Measurements from ENCODE around the gene TMEM170A.

Gene TMEM170A

DNA sequence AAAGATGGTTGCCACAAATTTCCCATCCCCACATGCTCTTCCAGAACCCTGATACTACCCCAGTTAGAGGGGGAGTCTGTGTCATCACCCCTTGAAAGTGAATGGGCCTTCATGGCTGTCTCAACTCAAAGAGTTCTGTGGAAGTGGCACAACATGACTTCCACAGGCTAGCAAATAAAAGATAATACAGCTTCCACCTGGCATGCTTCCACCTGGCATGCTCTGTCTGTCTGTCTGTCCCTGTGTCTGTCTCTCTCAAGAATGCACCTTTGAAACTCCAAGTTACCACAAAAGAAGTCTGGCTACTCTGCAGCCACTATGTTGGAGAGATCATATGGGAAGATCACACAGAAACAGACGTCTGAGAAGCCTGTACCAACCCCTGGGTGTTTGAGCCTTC lies 66.2 kb downstream of the TMEM170A start:
- FAIRE-seq = no peak

GRCh38 chr16:75394941-75395340 lies 69.5 kb downstream of the TMEM170A start:
- no peak for FAIRE-seq
